Neuron (in vitro differentiated cells): Measurements from ENCODE around the gene MICAL3.
"Not testable (repeated sequence)": the region's sequence is repeated elsewhere in the genome, so short reads cannot be mapped to it uniquely, and the experiment has no call there.

ENCODE experiments used
- H2AFZ ChIP-seq: one replicate; pipeline ENCODE4 v1.6.1; 2013; ENCODE audit warnings: low read depth, mild to moderate bottlenecking, inconsistent platforms, low read length, moderate library complexity
- H3K27me3 ChIP-seq: one replicate; pipeline ENCODE4 v1.6.1; 2013; ENCODE audit warnings: low read length; ENCODE audit not compliant: insufficient read depth
- H3K36me3 ChIP-seq: one replicate; pipeline ENCODE4 v1.6.1; 2013; ENCODE audit warnings: low read length; ENCODE audit not compliant: insufficient read depth
- H3K4me1 ChIP-seq: one replicate; pipeline ENCODE4 v1.6.1; 2013; ENCODE audit warnings: low read length; ENCODE audit not compliant: insufficient read depth
- H3K4me3 ChIP-seq: 2 replicates; pipeline ENCODE4 v1.5.1; 2013; ENCODE audit warnings: mild to moderate bottlenecking, low read length, moderate library complexity
- H3K9me3 ChIP-seq: one replicate; pipeline ENCODE4 v1.6.1; 2013; ENCODE audit warnings: low read length

Gene MICAL3

GRCh38 chr22:18020743-18021142, 3.6 kb downstream of the MICAL3 start:
- not testable (repeated sequence) for H3K9me3 ChIP-seq, H3K4me3 ChIP-seq, H2AFZ ChIP-seq

DNA sequence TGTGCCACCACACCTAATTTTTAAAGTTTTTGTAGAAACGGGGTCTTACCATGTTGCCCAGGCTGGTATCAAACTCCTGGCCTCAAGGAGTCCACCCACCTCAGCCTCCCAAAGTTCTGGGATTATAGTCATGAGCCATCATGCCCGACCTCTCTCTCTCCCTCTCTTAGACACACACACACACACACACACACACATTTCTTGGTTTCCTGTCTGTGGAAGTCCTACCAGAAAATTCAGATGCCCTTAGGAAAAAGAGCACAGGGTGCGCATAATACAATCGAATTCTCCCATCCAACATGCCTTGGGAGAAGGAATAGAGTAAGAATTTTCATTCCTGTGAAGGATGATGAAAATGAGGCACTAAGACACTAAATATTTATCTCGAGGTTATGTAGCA, 10.4 kb downstream of the MICAL3 start:
- no peaks in the 10 kb centered on the region for H3K9me3 ChIP-seq

More at GRCh38 chr22:18020743-18021142, 3.6 kb downstream of the MICAL3 start:
- H3K4me1 ChIP-seq: peaks cover 16% of the 10 kb centered on the region
- not testable (repeated sequence) for H3K27me3 ChIP-seq, H3K36me3 ChIP-seq

GRCh38 chr22:18013436-18013835, 10.9 kb downstream of the MICAL3 start:
- Histone ChIP-seq H3K27me3 (no peaks in the 10 kb centered on the region), H3K4me3 (no peak overlapping the region), H3K9me3 (no peaks in the 10 kb centered on the region), H3K4me1 (peaks cover 10% of the 10 kb centered on the region), H3K36me3 (no peaks in the 10 kb centered on the region), H2AFZ (no peak overlapping the region)

More for the DNA sequence above, 10.4 kb downstream of the MICAL3 start:
- no peaks in the 10 kb centered on the region for H3K27me3 ChIP-seq
- no peak overlapping the region for H3K4me3 ChIP-seq
- H3K4me1 ChIP-seq: peaks cover 10% of the 10 kb centered on the region
- H3K36me3 ChIP-seq: no peaks in the 10 kb centered on the region
- no peak overlapping the region for H2AFZ ChIP-seq

- no peak overlapping the region for H3K4me3 ChIP-seq
- no peak overlapping the region for H2AFZ ChIP-seq
- peaks cover 10% of the 10 kb centered on the region for H3K4me1 ChIP-seq
- no peaks in the 10 kb centered on the region for H3K9me3 ChIP-seq
- no peaks in the 10 kb centered on the region for H3K36me3 ChIP-seq
- no peaks in the 10 kb centered on the region for H3K27me3 ChIP-seq
Measured at GRCh38 chr22:18012531-18012930, 11.8 kb downstream of the MICAL3 start.

GRCh38 chr22:18010266-18010665, 14.1 kb downstream of the MICAL3 start:
- Histone ChIP-seq H3K36me3 (no peaks in the 10 kb centered on the region), H3K4me1 (peaks cover 11% of the 10 kb centered on the region), H3K27me3 (no peaks in the 10 kb centered on the region), H2AFZ (no peak overlapping the region), H3K9me3 (no peaks in the 10 kb centered on the region), H3K4me3 (no peak overlapping the region)

- Histone ChIP-seq H3K9me3 (no peaks in the 10 kb centered on the region), H3K36me3 (no peaks in the 10 kb centered on the region), H3K4me3 (no peak overlapping the region), H3K4me1 (peaks cover 12% of the 10 kb centered on the region), H2AFZ (no peak overlapping the region), H3K27me3 (no peaks in the 10 kb centered on the region)
Measured at GRCh38 chr22:18008136-18008535, 16.2 kb downstream of the MICAL3 start.

DNA sequence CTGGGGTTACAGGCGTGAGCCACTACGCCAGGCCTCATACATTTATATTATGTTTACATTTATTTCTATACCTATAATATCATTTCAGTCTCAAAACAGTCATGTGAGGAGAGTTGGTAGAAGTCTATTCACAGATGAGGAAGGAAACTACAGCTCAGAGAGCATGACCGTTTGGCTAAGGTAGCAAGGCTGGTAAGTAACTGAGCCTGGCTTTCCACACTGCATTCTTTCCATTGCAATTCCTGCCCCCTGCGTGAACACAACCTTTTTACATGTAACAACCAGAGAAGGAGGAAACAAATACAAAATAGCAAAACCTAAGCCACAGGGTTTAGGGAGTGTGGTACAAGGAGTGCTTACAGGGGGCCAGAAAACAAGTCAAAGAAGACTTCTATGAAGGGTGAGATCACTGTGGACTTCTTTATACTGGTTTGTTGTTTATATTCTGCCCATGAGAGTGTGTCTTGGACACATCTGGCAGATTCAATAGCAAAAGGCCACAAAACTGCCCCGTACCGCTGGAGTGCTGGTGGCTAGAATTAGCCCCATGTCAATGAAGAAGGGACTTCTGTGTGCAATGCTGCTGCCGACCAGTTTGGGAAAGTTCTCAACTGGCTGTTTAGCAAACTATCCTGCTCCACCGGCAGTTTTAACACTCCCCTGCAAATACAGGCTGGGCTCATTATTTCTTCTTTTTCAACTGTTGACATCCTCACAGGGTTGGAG, 19.0 kb downstream of the MICAL3 start:
- no peaks in the 10 kb centered on the region for H3K9me3 ChIP-seq
- H3K36me3 ChIP-seq: no peaks in the 10 kb centered on the region
- no peaks in the 10 kb centered on the region for H3K27me3 ChIP-seq
- no peak overlapping the region for H3K4me3 ChIP-seq
- H2AFZ ChIP-seq: no peak overlapping the region
- peaks cover 6% of the 10 kb centered on the region for H3K4me1 ChIP-seq

DNA sequence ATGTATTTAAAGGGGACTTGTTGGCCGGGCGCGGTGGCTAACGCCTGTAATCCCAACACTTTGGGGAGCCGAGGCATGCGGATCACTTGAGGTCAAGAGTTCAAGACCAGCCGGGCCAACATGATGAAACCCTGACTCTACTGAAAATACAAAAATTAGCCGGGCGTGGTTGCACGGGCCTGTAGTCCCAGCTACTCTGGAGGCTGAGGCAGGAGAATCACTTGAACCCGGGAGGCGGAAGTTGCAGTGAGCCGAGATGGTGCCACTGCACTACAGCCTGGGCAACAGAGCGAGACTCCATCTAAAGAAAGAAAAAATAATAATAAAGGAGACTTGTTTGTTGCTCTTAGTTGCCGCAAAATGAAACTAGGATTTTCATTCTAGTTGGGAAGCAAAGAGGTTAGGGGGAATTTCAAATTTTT, 22.5 kb downstream of the MICAL3 start:
- Histone ChIP-seq H3K4me3 (peak overlapping the region; percentile 66), H2AFZ (peak overlapping the region; percentile 47)
- not testable (repeated sequence) for H3K36me3 ChIP-seq, H3K4me1 ChIP-seq, H3K27me3 ChIP-seq, H3K9me3 ChIP-seq

- Histone ChIP-seq H3K9me3 (no peaks in the 10 kb centered on the region), H3K27me3 (no peaks in the 10 kb centered on the region), H3K36me3 (no peaks in the 10 kb centered on the region), H2AFZ (peak overlapping the region; percentile 47), H3K4me3 (peak overlapping the region; percentile 66), H3K4me1 (peaks cover 9% of the 10 kb centered on the region)
Measured at GRCh38 chr22:18001040-18001893, 23.1 kb downstream of the MICAL3 start.

DNA sequence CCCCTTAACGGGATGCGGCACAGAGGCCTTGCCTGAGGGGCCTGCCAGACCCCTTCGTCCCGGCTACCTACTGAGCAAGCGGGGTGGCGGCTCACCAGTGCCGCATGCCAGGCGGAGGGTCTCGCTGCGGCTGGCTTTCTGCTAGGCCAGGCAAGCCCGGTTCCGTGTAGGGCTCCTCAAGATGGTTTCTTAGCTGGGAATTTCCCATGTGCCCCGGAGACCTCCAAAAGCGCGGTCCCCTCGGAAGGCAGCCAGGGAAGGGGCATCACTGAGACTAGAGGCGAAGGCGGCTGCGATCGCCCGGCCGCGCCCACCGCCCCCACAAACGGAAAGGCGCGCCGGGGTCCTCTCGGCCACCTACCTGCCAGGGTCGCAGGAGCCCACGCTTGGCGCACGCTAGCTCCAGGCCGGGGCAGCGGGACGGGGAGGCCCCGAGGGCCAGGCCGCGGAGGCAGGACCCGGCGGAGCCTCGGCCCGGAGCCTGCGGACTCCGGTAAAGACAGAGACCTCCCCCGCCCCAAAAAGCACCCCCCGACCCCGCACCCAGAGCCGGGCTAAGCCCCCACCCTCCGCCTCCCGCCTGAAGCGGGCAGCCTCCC, 23.8 kb downstream of the MICAL3 start:
- no peaks in the 10 kb centered on the region for H3K36me3 ChIP-seq
- H2AFZ ChIP-seq: peak overlapping the region; percentile 47
- no peaks in the 10 kb centered on the region for H3K27me3 ChIP-seq
- H3K4me1 ChIP-seq: peaks cover 9% of the 10 kb centered on the region
- H3K9me3 ChIP-seq: no peaks in the 10 kb centered on the region
- H3K4me3 ChIP-seq: peak overlapping the region; percentile 66

GRCh38 chr22:17999851-18000250, 24.5 kb downstream of the MICAL3 start:
- H3K9me3 ChIP-seq: no peaks in the 10 kb centered on the region
- H2AFZ ChIP-seq: peak overlapping the region; percentile 47
- H3K36me3 ChIP-seq: no peaks in the 10 kb centered on the region
- peaks cover 6% of the 10 kb centered on the region for H3K4me1 ChIP-seq
- H3K27me3 ChIP-seq: no peaks in the 10 kb centered on the region
- peak overlapping the region; percentile 66 for H3K4me3 ChIP-seq

DNA sequence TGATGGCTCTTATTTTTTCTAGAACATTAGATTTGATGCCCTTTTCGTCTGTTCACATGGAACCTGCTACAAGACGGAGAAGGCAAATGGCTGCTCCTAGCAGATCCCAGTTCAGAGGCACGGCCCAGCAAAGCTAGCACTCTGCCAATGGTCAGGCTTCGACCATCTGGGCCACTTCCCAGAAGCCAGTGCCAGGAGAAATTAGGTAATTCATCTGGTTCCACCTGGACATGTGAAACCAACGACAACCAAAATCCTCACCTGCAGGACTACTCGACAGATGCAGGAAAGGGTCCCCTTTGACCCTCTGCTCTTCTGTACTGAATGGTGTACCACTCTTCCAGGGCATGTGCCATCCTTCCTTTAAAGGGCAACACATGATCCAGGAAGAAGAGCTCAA, 25.4 kb downstream of the MICAL3 start:
- Histone ChIP-seq H3K4me1 (peaks cover 6% of the 10 kb centered on the region), H3K4me3 (no peak overlapping the region), H3K9me3 (no peaks in the 10 kb centered on the region), H2AFZ (no peak overlapping the region), H3K27me3 (no peaks in the 10 kb centered on the region), H3K36me3 (no peaks in the 10 kb centered on the region)

GRCh38 chr22:17997456-17997855, 26.9 kb downstream of the MICAL3 start:
- no peak overlapping the region for H2AFZ ChIP-seq

More at GRCh38 chr22:17997456-17997855, 26.9 kb downstream of the MICAL3 start:
- peaks cover 6% of the 10 kb centered on the region for H3K4me1 ChIP-seq
- no peaks in the 10 kb centered on the region for H3K36me3 ChIP-seq
- no peaks in the 10 kb centered on the region for H3K27me3 ChIP-seq
- no peaks in the 10 kb centered on the region for H3K9me3 ChIP-seq
- no peak overlapping the region for H3K4me3 ChIP-seq
